A549 (cell line): Measurements from ENCODE around the gene NSMCE1.

Experiments
- HDAC2 ChIP-seq: fragments of 200-600 bp; sonication (generic); IDR thresholded peaks from 2 replicates; pipeline ENCODE4 v1.6.1; 2016
- MAZ ChIP-seq: fragments of 150-350 bp; IDR thresholded peaks from 2 replicates; pipeline ENCODE4 v1.6.1; 2014; ENCODE audit warnings: antibody characterized with exemption, low read depth, low read length, borderline replicate concordance
- ZSCAN20 ChIP-seq: fragments of 250-450 bp; sonication (Bioruptor Pico); IDR thresholded peaks from 2 replicates; pipeline ENCODE4 v1.8.0; 2022; ENCODE audit warnings: mild to moderate bottlenecking, moderate library complexity
- TF ChIP-seq, protein P1 (sequence below): fragments of >200 bp; sonication (Bioruptor Twin); formaldehyde crosslinking; IDR thresholded peaks from 3 replicates; pipeline ENCODE4 v1.5.1; 2016
- TF ChIP-seq, protein P2 (sequence below): fragments of >200 bp; sonication (Bioruptor Twin); formaldehyde crosslinking; IDR thresholded peaks from 3 replicates; pipeline ENCODE4 v1.6.1; 2016
- TF ChIP-seq, protein P3 (sequence below): fragments of 250-450 bp; sonication (Bioruptor Pico); IDR thresholded peaks from 2 replicates; pipeline ENCODE4 v1.5.0; 2021; ENCODE audit warnings: mild to moderate bottlenecking, moderate library complexity, borderline replicate concordance
- TF ChIP-seq, protein P4 (sequence below): IDR thresholded peaks from 2 replicates; pipeline ENCODE4 v1.6.1; 2012

DNA sequence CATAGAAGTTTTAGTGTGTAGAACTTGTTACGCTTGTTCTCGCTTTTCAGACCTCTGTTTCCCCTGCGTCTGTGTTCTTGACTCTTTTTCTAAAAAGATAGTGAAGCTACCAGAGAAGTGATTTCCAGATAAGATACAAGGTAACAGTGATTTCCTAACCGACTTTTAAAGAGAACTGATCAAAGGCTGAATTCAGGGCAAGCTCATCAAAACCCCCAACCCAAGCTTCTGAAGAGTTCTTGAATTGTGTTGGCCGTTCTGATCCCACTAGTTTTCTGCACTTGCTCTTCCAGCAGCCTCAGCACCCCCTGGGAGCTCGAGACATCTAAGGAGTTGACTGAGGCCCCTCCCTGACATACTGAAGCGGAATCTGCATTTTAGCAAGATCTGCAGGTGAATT lies 12.7 kb upstream of the NSMCE1 start:
- TF ChIP-seq, protein P1, sequence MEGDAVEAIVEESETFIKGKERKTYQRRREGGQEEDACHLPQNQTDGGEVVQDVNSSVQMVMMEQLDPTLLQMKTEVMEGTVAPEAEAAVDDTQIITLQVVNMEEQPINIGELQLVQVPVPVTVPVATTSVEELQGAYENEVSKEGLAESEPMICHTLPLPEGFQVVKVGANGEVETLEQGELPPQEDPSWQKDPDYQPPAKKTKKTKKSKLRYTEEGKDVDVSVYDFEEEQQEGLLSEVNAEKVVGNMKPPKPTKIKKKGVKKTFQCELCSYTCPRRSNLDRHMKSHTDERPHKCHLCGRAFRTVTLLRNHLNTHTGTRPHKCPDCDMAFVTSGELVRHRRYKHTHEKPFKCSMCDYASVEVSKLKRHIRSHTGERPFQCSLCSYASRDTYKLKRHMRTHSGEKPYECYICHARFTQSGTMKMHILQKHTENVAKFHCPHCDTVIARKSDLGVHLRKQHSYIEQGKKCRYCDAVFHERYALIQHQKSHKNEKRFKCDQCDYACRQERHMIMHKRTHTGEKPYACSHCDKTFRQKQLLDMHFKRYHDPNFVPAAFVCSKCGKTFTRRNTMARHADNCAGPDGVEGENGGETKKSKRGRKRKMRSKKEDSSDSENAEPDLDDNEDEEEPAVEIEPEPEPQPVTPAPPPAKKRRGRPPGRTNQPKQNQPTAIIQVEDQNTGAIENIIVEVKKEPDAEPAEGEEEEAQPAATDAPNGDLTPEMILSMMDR = no peak
- TF ChIP-seq, protein P2, sequence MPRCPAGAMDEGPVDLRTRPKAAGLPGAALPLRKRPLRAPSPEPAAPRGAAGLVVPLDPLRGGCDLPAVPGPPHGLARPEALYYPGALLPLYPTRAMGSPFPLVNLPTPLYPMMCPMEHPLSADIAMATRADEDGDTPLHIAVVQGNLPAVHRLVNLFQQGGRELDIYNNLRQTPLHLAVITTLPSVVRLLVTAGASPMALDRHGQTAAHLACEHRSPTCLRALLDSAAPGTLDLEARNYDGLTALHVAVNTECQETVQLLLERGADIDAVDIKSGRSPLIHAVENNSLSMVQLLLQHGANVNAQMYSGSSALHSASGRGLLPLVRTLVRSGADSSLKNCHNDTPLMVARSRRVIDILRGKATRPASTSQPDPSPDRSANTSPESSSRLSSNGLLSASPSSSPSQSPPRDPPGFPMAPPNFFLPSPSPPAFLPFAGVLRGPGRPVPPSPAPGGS = no peak
- TF ChIP-seq MAZ = no peak
- TF ChIP-seq ZSCAN20 (CRISPR knock-in tag) = no peak
- TF ChIP-seq, protein P3, sequence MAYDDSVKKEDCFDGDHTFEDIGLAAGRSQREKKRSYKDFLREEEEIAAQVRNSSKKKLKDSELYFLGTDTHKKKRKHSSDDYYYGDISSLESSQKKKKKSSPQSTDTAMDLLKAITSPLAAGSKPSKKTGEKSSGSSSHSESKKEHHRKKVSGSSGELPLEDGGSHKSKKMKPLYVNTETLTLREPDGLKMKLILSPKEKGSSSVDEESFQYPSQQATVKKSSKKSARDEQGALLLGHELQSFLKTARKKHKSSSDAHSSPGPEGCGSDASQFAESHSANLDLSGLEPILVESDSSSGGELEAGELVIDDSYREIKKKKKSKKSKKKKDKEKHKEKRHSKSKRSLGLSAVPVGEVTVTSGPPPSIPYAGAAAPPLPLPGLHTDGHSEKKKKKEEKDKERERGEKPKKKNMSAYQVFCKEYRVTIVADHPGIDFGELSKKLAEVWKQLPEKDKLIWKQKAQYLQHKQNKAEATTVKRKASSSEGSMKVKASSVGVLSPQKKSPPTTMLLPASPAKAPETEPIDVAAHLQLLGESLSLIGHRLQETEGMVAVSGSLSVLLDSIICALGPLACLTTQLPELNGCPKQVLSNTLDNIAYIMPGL (CRISPR knock-in tag) = no peak
- TF ChIP-seq, protein P4, sequence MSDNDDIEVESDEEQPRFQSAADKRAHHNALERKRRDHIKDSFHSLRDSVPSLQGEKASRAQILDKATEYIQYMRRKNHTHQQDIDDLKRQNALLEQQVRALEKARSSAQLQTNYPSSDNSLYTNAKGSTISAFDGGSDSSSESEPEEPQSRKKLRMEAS = no peak
- TF ChIP-seq HDAC2 = no peak
